Skeletal muscle satellite cell (primary cell): ENCODE measurements around the gene CDV3. TPM values are rescaled to one million over a fixed set of nuclear protein-coding genes. Genes with fewer than 3 reads are reported as not detected.
"Not testable (repeated sequence)": the region's sequence is repeated elsewhere in the genome, so short reads cannot be mapped to it uniquely, and the experiment has no call there.

Experiments
- H3K27me3 ChIP-seq: 2 replicates; pipeline ENCODE4 v1.7.0; 2013; ENCODE audit warnings: low read length; ENCODE audit not compliant: control insufficient read depth, insufficient read depth
- H3K36me3 ChIP-seq: 2 replicates; pipeline ENCODE4 v1.7.0; 2013; ENCODE audit warnings: mild to moderate bottlenecking, control low read depth, low read length; ENCODE audit not compliant: insufficient read depth
- H3K4me1 ChIP-seq: 2 replicates; pipeline ENCODE4 v1.7.0; 2013; ENCODE audit warnings: low read length; ENCODE audit not compliant: control insufficient read depth, insufficient read depth
- H3K4me2 ChIP-seq: 2 replicates; pipeline ENCODE4 v1.7.0; 2013; ENCODE audit warnings: mild to moderate bottlenecking, low read length
- H3K4me3 ChIP-seq: 2 replicates; pipeline ENCODE4 v1.7.0; 2013; ENCODE audit warnings: low read length
- H3K9ac ChIP-seq: 2 replicates; pipeline ENCODE4 v1.7.0; 2013; ENCODE audit warnings: mild to moderate bottlenecking, low read depth, low read length, moderate library complexity
- H3K9me3 ChIP-seq: replicated peaks from 2 replicates; pipeline ENCODE4 v1.7.0; 2013; ENCODE audit warnings: mild to moderate bottlenecking, control low read depth, low read length
- total RNA-seq: library from RNA; depleted of rRNA; stranded (reverse); fragments of >200 nt; gene quantifications from 2 replicates; pipeline ENCODE4 v1.2.3, GENCODE V29; 2012; rRNA removed

The CDV3 gene, protein sequence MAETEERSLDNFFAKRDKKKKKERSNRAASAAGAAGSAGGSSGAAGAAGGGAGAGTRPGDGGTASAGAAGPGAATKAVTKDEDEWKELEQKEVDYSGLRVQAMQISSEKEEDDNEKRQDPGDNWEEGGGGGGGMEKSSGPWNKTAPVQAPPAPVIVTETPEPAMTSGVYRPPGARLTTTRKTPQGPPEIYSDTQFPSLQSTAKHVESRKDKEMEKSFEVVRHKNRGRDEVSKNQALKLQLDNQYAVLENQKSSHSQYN
- 121 and 149 TPM in 2 replicates for total RNA-seq

DNA sequence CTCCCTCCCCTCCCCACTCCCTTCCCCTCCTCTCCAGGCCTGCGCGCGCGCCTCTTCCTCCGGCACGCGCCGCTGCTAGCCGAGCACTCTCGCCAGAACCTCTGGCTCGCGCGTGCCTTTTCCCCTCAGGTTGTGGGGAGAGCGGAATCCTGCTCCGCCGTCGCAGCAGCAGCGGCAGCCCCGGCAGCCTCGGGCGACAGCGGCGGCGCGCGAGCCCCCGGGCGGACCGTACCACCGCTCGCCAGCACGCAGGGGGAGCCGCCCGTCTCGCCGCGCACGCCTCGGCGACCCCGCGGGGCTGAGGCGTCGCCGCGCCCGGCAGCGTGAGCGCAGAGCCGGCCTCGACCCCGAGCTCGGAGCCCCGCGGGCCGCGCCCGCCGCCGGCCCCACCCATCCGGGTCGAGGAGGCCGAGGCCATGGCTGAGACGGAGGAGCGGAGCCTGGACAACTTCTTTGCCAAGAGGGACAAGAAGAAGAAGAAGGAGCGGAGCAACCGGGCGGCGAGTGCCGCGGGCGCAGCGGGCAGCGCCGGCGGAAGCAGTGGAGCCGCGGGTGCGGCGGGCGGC lies at the start of gene CDV3:
CDV3 (plus strand) TSS at position 58 of the 566 bp plus-strand sequence; CDS start at position 417, 359 bp downstream.
- peaks cover 63% of the 10 kb centered on the region for H3K4me1 ChIP-seq
- no peaks in the 10 kb centered on the region for H3K9me3 ChIP-seq
- peak within 1 kb of the TSS; percentile 90 for H3K4me2 ChIP-seq

DNA sequence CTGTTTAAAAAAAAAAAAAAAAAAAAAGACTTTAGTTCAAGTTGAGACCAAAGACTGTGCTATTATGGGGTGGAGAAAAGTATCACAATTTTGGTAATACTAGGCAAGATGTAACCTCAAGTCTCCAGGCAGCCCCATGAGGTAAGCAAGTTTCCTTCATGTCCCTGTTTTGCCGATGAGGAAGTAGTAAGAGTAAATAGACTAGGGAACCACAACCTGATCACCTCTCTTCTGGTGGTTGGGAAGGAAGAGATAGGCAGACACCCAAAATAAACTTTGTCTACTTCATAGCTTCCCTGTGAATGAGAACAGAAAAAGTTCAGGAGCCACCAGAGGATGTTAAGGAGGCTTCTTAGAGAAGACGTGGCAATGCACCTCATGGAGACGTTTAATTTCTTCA lies 49.7 kb upstream of the CDV3 start:
- not testable (repeated sequence) for H3K9ac ChIP-seq, H3K9me3 ChIP-seq, H3K27me3 ChIP-seq, H3K36me3 ChIP-seq, H3K4me1 ChIP-seq, H3K4me3 ChIP-seq, H3K4me2 ChIP-seq

More for the DNA sequence above, at the start of gene CDV3:
- Histone ChIP-seq H3K36me3 (peaks cover 39% of the 10 kb centered on the region), H3K4me3 (peak within 1 kb of the TSS; percentile 76), H3K9ac (peak within 1 kb of the TSS; percentile 87), H3K27me3 (no peaks in the 10 kb centered on the region)

DNA sequence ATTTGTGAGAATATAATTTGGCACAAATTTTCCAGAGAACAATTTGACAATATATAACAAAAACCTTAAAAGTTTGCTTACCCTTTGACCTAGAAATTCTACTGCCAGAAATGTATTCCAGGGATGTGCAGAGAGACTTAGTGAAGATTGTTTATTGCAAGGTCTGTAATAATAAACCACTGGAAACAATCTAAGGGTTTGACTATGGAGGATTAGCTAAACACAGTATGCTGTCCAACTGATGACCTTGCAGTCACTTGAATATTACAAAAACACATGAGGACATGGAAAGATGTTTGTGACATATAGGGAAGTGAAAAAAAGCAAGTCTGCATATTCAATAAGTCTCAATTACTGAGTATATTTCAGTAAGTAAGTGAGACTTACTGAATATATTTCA lies 48.1 kb upstream of the CDV3 start:
- Histone ChIP-seq H3K36me3 (no peaks in the 10 kb centered on the region), H3K27me3 (no peaks in the 10 kb centered on the region), H3K4me3 (no peak overlapping the region), H3K9ac (no peak overlapping the region), H3K9me3 (no peaks in the 10 kb centered on the region), H3K4me2 (no peak overlapping the region), H3K4me1 (peaks cover 7% of the 10 kb centered on the region)

DNA sequence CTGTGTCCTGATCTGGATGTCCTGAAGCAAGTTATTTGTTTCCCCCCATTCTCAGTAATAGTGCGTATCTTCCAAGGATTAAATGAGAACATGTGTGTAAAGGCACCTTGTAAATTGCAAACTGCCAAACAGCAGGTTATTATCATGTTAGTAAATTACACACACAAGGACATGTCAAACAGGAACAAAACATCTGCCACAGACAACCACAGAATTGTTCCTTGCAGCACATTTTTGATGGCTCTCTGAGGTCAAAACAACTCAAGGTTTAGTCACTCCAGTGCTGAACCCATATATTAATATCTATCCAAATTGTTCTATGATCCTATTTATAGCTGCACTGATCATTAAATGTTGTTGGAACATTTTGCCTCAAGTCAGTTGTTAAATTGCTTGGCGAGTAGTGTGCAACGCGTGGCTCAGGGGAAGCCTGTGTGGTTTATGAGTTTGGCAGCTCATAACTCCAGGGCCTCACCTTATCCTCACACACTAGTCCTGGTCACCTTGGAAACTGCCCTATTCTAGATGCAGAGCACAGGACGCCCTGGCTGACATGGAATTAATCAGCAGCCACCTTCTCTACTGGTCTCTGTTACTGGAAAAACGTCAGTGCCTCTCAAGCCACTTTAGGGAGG lies 46.3 kb upstream of the CDV3 start:
- no peaks in the 10 kb centered on the region for H3K36me3 ChIP-seq
- H3K9ac ChIP-seq, result no peak overlapping the region
- H3K4me1 ChIP-seq, result peaks cover 13% of the 10 kb centered on the region
- H3K27me3 ChIP-seq, result no peaks in the 10 kb centered on the region
- H3K9me3 ChIP-seq, result no peaks in the 10 kb centered on the region
- H3K4me3 ChIP-seq, result no peak overlapping the region
- H3K4me2 ChIP-seq, result no peak overlapping the region

DNA sequence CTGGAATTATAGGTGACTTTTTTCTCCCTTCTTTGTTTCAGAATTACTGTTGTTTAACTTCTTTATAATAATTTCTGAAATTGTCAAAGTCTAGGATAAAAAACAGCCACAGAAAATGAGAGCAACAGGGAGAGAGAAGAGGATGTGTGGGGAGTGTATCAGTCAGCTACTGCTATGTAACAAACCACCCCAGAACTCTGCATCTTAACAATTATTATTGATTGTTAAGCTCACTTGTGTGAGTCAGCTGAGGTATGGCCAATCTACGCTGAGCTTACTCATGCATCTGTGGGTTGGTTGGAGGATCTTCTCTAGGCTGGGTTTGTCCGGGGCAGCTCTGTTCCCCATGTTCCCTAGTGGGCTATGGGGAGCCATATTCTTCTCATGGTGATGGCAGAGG lies 43.7 kb upstream of the CDV3 start:
- Histone ChIP-seq H3K27me3 (no peaks in the 10 kb centered on the region), H3K4me1 (peaks cover 22% of the 10 kb centered on the region), H3K36me3 (no peaks in the 10 kb centered on the region), H3K9ac (no peak overlapping the region), H3K4me2 (no peak overlapping the region), H3K9me3 (no peaks in the 10 kb centered on the region), H3K4me3 (no peak overlapping the region)

DNA sequence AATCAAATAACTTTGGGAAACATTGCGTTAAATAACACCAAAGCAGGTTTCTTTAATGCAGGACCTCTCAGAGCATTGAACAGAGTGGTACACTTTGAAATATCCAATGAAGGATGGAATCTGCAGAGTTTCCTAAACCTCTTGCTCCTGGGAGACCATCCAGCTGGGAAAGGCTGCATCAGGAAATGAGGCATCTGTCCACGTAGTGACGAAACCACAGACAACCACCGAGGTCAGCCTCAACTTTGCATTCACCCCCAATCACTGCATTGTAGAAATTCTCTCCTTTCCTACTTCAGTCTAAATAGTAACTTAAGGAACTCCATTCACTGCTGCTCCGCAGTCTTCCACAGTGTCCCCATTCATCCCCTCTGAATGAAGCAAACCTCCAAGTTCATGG lies 41.5 kb upstream of the CDV3 start:
- no peak overlapping the region for H3K4me3 ChIP-seq
- no peaks in the 10 kb centered on the region for H3K9me3 ChIP-seq
- peaks cover 37% of the 10 kb centered on the region for H3K4me1 ChIP-seq
- H3K4me2 ChIP-seq, result no peak overlapping the region
- H3K9ac ChIP-seq, result no peak overlapping the region
- no peaks in the 10 kb centered on the region for H3K27me3 ChIP-seq
- no peaks in the 10 kb centered on the region for H3K36me3 ChIP-seq

DNA sequence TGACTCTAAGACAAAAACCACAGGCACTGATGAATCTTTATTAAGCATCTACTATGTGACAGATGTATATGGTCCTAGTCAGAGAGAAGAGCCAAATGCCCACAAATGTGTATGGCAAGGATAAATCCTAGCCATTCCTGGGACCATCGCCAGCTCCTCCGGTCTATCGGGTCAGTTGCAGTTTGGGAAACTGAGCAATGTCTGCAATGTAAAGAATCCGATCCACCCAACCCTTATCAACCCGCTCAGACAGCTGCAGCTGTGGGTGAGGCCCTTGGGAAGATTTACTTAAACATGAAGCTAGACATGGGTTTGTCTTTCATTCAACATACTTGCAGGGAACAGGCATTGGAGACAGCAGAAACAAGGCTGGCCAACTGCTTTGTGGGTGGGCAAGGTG lies 40.5 kb upstream of the CDV3 start:
- no peaks in the 10 kb centered on the region for H3K9me3 ChIP-seq
- no peaks in the 10 kb centered on the region for H3K36me3 ChIP-seq
- H3K4me3 ChIP-seq, result no peak overlapping the region
- no peak overlapping the region for H3K9ac ChIP-seq
- H3K4me2 ChIP-seq, result no peak overlapping the region
- no peaks in the 10 kb centered on the region for H3K27me3 ChIP-seq
- H3K4me1 ChIP-seq, result peaks cover 31% of the 10 kb centered on the region

DNA sequence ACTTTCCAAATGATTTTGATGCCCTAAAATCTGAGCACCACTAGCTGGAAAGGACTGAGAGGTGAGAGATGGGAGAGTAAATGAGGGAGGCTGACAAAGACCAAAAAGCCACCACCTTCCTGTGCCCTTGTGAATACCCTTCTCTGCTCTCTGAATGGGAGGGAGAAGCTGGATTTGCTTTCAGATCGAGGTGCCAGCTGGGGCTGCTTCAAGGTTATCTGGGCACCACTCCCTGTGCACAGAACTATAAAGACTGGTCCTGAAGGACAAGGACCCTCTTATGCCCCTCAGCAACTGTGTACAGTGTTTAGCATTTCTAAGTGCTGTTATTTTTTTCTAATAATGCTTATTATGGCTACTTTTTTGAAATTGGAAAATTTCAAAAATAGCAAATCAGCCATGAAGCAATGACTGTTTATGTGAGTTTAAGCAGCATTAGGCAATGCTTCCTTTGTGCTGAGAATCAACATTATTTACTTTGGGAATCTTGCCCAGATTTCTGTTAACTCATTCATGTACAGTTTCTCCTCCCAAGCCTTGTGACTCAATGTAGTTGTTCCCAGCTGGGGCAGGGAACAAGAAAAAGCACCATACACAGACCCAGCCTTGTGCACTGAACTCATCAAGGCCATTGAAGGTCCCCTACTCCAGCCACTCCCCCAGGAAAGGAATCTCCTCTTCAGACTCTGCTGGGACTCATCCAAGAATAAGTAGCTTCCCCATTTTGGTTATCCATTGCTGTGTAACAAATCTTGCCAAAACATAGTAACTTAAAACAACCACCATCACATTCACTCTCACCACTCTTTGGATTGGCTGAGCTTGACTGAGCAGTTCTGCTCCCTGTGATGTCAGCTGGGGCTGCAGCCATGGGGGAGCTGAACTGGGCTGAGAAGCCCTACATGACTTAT lies 37.3 kb upstream of the CDV3 start:
- H3K4me1 ChIP-seq, result peaks cover 42% of the 10 kb centered on the region
- no peaks in the 10 kb centered on the region for H3K27me3 ChIP-seq
- H3K4me2 ChIP-seq, result peak overlapping the region; percentile 74
- no peaks in the 10 kb centered on the region for H3K36me3 ChIP-seq
- H3K9me3 ChIP-seq, result no peaks in the 10 kb centered on the region
- H3K4me3 ChIP-seq, result no peak overlapping the region
- peak overlapping the region; percentile 64 for H3K9ac ChIP-seq

DNA sequence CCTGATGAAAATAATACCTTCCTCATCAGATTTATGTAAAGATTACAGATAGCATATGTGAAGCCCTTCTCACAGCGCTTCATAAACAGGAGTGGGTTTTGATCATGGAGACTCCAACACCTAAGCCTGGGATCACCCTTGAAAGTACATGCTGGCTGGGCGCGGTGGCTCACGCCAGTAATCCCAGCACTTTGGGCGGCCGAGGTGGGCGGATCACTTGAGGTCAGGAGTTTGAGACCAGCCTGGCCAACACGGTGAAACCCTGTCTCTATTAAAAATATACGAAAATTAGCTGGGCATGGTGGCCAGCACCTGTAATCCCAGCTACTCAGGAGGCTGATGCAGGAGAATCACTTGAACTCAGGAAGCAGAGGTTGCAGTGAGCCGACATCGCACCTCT lies 36.4 kb upstream of the CDV3 start:
- H3K4me2 ChIP-seq, H3K36me3 ChIP-seq, H3K9ac ChIP-seq, H3K4me3 ChIP-seq, H3K27me3 ChIP-seq, H3K9me3 ChIP-seq: not testable (repeated sequence)
- H3K4me1 ChIP-seq, result peaks cover 41% of the 10 kb centered on the region

DNA sequence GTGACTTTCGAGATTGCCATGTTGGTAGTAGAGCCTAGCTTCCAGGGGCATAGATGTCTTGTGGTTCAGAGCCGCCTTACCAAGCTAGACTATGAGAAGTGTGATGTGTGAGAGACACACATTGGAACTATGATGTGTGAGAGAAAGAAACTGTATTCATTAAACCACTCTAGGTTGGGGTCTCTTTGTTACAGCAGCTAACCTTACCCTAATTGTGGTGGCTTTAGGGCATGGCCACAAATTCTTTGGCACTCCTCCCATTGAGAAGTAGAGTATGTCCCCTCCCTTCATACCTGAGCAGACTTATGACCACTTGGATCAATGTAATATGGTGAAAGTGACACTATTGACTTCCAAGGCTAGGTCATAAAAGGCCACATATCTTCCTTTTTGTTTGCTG lies 35.3 kb upstream of the CDV3 start:
- Histone ChIP-seq H3K4me1 (peaks cover 37% of the 10 kb centered on the region), H3K9ac (no peak overlapping the region), H3K36me3 (no peaks in the 10 kb centered on the region), H3K9me3 (no peaks in the 10 kb centered on the region), H3K4me2 (no peak overlapping the region), H3K27me3 (no peaks in the 10 kb centered on the region), H3K4me3 (no peak overlapping the region)

DNA sequence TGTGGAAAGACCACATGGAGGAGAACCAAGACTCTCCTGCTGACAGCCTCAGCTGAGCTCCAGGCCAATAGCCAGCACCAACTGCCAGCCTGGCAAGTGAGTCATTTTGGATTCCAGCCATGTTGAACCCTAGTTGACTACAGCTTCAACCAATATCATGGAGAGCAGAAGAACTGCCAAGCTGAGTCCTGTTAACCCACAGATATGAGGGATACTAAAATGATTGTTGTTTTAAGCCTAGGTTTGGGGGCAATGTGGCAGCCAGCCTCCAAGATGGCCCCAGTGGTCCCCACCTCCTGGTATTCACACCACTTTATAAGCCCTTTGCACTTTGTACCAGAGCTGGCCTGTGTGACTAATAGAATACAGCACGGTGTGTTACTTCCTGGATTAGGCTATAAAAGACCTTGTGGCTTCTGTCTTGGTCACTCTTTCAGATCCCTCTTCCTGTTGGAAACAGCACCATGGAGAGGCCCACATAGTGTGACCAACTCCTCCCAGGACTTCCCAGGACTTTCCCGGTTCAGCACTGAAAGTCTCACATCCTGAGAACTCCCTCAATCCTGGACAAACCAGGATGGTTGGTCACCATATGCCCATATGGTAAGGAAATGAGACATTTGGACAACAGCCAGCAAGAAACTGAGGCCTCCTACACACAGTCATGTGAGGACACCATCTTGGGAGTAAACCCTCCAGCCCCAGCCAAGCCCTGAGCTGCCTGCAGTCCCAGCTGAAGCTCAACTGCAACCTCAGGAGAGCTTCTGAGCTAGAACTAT lies 32.4 kb upstream of the CDV3 start:
- H3K4me3 ChIP-seq, result no peak overlapping the region
- H3K9ac ChIP-seq, result no peak overlapping the region
- H3K9me3 ChIP-seq, result no peaks in the 10 kb centered on the region
- peaks cover 27% of the 10 kb centered on the region for H3K4me1 ChIP-seq
- no peaks in the 10 kb centered on the region for H3K27me3 ChIP-seq
- H3K36me3 ChIP-seq, result no peaks in the 10 kb centered on the region
- H3K4me2 ChIP-seq, result peak overlapping the region; percentile 10
